ENCODE results near the gene KRTAP19-2. TPM values are rescaled to one million over a fixed set of nuclear protein-coding genes. Genes with fewer than 3 reads are reported as not detected.

KRTAP19-2 gene
- total RNA-seq, 4 donors from 2014 or later = not detected

DNA sequence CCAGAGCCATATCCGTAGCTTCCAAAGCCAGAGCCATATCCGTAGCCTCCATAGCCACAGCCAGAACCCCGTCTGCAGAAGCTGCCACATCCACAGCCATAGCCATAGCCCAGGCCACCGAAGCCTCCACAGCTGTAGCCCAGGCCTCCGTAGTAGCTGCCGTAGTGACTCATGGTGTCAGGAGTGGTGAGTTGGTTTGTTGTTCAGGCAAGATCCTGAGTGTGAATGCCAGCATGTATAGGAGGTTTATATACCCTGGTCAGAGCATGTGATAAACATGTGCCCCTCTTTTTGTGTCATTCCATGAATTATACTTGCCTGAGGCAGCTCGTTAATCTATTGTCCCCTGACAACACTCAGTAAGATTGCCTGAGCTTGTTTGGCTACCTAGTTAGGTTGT, 7.1 kb downstream of the KRTAP19-2 start, which contains the start of gene KRTAP19-1:
Gene KRTAP19-1 (minus strand): TSS at position 223 of the 400 bp plus-strand sequence. CDS start 50 bp downstream, at position 173.
- H3K27ac ChIP-seq = no peak within 1 kb of the TSS
- H3K27me3 ChIP-seq = no peaks in the 10 kb centered on the region
- no peaks in the 10 kb centered on the region for H3K9me3 ChIP-seq
- H3K4me1 ChIP-seq = no peaks in the 10 kb centered on the region
- no peak within 1 kb of the TSS for H3K4me3 ChIP-seq
- H3K36me3 ChIP-seq = no peaks in the 10 kb centered on the region
- no peak for TF ChIP-seq POLR2AphosphoS5 (IDR thresholded peaks at IDR 0.05)
- TF ChIP-seq, protein P1, sequence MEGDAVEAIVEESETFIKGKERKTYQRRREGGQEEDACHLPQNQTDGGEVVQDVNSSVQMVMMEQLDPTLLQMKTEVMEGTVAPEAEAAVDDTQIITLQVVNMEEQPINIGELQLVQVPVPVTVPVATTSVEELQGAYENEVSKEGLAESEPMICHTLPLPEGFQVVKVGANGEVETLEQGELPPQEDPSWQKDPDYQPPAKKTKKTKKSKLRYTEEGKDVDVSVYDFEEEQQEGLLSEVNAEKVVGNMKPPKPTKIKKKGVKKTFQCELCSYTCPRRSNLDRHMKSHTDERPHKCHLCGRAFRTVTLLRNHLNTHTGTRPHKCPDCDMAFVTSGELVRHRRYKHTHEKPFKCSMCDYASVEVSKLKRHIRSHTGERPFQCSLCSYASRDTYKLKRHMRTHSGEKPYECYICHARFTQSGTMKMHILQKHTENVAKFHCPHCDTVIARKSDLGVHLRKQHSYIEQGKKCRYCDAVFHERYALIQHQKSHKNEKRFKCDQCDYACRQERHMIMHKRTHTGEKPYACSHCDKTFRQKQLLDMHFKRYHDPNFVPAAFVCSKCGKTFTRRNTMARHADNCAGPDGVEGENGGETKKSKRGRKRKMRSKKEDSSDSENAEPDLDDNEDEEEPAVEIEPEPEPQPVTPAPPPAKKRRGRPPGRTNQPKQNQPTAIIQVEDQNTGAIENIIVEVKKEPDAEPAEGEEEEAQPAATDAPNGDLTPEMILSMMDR (IDR thresholded peaks at IDR 0.05) = no peak
- no peak for TF ChIP-seq POLR2A (IDR thresholded peaks at IDR 0.05)
- no peak for TF ChIP-seq EP300 (IDR thresholded peaks at IDR 0.05)
- ATAC-seq = no peak
- 73 to 86% methylated on average over 1 to 4 of the region's 7 CpGs for WGBS, 2 donors (ENCODE audit: low coverage in 1 of 2)

DNA sequence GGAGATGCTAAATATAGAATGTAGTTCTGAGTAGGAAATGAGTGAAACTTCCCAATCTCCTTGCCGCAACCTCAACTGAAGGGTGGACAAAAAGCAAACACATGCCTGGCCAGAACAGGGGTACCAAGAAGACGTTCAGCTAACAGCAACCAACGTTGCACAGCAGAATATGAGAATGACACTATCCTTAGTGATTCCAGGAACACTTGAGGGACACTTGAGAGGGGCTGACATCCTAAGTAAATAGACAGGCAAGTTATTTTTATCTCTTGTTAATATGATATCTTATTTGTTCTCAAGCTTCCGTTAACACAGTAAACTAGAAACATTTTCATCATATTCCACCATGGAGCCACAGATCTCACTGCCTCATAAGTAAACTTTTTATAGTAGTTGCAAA, 8.0 kb downstream of the KRTAP19-2 start:
- no peak for TF ChIP-seq EP300 (IDR thresholded peaks at IDR 0.05)
- TF ChIP-seq, protein P1 (IDR thresholded peaks at IDR 0.05) = no peak
- TF ChIP-seq POLR2A (IDR thresholded peaks at IDR 0.05) = no peak
- no peak for TF ChIP-seq POLR2AphosphoS5 (IDR thresholded peaks at IDR 0.05)
- Histone ChIP-seq H3K4me3 (no peak overlapping the region), H3K27ac (no peak overlapping the region), H3K36me3 (no peaks in the 10 kb centered on the region), H3K9me3 (no peaks in the 10 kb centered on the region), H3K27me3 (no peaks in the 10 kb centered on the region), H3K4me1 (no peaks in the 10 kb centered on the region)
- WGBS, 2 donors (ENCODE audit: low coverage in 1 of 2) = 60 to 70% methylated on average over 3 to 4 of the region's 4 CpGs
- no peak for ATAC-seq

GRCh38 chr21:30478004-30478403, 9.2 kb downstream of the KRTAP19-2 start:
- 11 to 80% methylated on average over 1 to 3 of the region's 3 CpGs for WGBS, 2 donors (ENCODE audit: low coverage in 1 of 2)
- no peak for ATAC-seq
- TF ChIP-seq EP300 (IDR thresholded peaks at IDR 0.05) (no peak), POLR2A (IDR thresholded peaks at IDR 0.05) (no peak), POLR2AphosphoS5 (IDR thresholded peaks at IDR 0.05) (no peak)
- TF ChIP-seq, protein P1 (IDR thresholded peaks at IDR 0.05) = no peak
- Histone ChIP-seq H3K9me3 (no peaks in the 10 kb centered on the region), H3K4me1 (no peaks in the 10 kb centered on the region), H3K36me3 (no peaks in the 10 kb centered on the region), H3K27ac (no peak overlapping the region), H3K27me3 (no peaks in the 10 kb centered on the region), H3K4me3 (no peak overlapping the region)

DNA sequence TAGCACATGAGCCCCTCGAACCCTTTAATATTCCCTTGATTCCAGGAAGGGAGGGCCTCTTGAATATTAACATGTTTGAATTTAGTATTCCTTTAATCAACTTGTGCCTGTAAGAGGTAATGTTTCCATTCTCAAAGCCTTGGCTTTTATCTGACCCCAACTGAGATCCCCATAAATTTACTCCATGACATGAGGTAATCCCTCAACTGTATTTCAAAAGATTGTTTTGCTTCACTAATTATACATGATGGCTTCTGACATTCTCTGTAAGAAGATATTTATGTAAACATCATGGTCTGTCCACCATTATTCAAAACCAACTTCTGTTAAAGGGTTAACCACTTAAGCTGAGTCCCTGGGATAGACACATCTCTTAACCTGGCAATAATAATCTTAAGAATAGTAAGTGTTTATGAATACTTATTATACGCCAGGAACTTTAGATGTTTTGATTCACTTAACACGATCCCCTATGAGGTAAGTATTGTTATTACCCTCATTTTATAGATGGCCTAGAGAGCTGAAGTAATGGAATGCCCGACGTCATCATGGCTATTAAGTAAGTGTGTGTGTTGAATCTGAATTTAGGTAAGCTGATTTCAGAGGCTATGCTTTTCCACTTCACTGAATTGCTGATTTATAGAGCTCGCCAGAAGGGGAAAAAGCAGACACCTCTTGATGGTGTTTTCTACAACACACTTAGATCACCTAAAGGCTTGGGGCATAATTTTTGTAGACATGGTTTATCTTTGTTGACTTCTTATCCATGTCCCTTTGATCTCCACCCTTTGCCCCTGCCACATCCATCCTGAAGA, 18.1 kb downstream of the KRTAP19-2 start:
- no peak for TF ChIP-seq POLR2A (IDR thresholded peaks at IDR 0.05)
- TF ChIP-seq, protein P1 (IDR thresholded peaks at IDR 0.05) = no peak
- no peak for TF ChIP-seq POLR2AphosphoS5 (IDR thresholded peaks at IDR 0.05)
- no peak for TF ChIP-seq EP300 (IDR thresholded peaks at IDR 0.05)
- no peaks in the 10 kb centered on the region for H3K9me3 ChIP-seq
- no peaks in the 10 kb centered on the region for H3K27me3 ChIP-seq
- 31 to 43% methylated on average over 4 to 5 of the region's 6 CpGs for WGBS, 2 donors (ENCODE audit: low coverage in 1 of 2)
- H3K4me3 ChIP-seq = no peak overlapping the region
- no peaks in the 10 kb centered on the region for H3K36me3 ChIP-seq
- H3K27ac ChIP-seq = no peak overlapping the region
- H3K4me1 ChIP-seq = no peaks in the 10 kb centered on the region
- no peak for ATAC-seq

DNA sequence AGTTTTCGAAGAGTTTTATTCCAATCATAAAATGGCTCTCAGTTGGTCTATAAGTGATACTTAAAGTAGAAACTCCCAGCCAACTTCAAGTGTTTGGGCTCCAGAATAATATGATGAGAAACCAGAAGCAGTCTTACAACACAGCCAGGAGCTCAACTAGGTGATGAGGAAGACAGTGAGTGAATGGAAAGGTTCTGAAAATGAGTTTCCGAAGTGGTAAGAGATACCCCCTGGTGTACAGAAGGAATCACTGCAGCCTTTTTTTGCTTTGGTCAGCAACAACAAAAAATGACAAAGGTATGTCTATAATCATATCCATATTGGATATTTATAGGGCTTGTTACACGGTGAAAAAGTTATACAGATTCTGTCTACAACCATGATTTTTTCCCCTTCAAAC, 23.5 kb downstream of the KRTAP19-2 start:
- TF ChIP-seq POLR2AphosphoS5 (IDR thresholded peaks at IDR 0.05) (no peak), EP300 (IDR thresholded peaks at IDR 0.05) (no peak), POLR2A (IDR thresholded peaks at IDR 0.05) (no peak)
- TF ChIP-seq, protein P1 (IDR thresholded peaks at IDR 0.05) = no peak
- no peaks in the 10 kb centered on the region for H3K9me3 ChIP-seq
- no peak for ATAC-seq
- H3K4me3 ChIP-seq = no peak overlapping the region
- H3K36me3 ChIP-seq = no peaks in the 10 kb centered on the region
- no peak overlapping the region for H3K27ac ChIP-seq
- H3K4me1 ChIP-seq = no peaks in the 10 kb centered on the region
- WGBS, 2 donors (ENCODE audit: low coverage in 1 of 2) = 28 to 78% methylated on average over 3 of the region's 3 CpGs
- H3K27me3 ChIP-seq = no peaks in the 10 kb centered on the region

All from gastroesophageal sphincter (tissue), 4 donors.